Subcutaneous adipose tissue (tissue), 4 donors: ENCODE data around the gene SLC49A4. TPM values are rescaled to one million over a fixed set of nuclear protein-coding genes. Genes with fewer than 3 reads are reported as not detected.

Experiments
- CTCF ChIP-seq: fragments of 450-650 bp; IDR thresholded peaks from one replicate; pipeline ENCODE4 v1.5.1; 2016; ENCODE audit warnings: low read depth, mild to moderate bottlenecking, control low read depth, antibody characterized with exemption, moderate library complexity
- total RNA-seq, 4 donors: library from RNA; depleted of rRNA; stranded (reverse); fragments of >200 nt; gene quantifications; one replicate each; pipeline ENCODE4 v1.1.0, GENCODE V29; 2016

The SLC49A4 gene
- total RNA-seq, 4 donors from 2014 or later, result 21.1 to 27.1 (median 23.2) TPM

- no peak for TF ChIP-seq CTCF
Observed at GRCh38 chr3:122787872-122788271, 7.0 kb upstream of the SLC49A4 start.

- no peak for TF ChIP-seq CTCF
Observed at GRCh38 chr3:122789585-122790273, 5.1 kb upstream of the SLC49A4 start.

GRCh38 chr3:122793568-122794416, 1.1 kb upstream of the SLC49A4 start, which contains the start of gene HSPBAP1:
HSPBAP1 (minus strand) TSS chr3:122793831; CDS start chr3:122793680, 151 bp downstream.
- TF ChIP-seq CTCF, result no peak

- no peak for TF ChIP-seq CTCF
Observed at GRCh38 chr3:122794483-122794778, 438 bp upstream of the SLC49A4 start.

GRCh38 chr3:122795674-122796195, 866 bp downstream of the SLC49A4 start:
- no peak for TF ChIP-seq CTCF

- no peak for TF ChIP-seq CTCF
Observed at GRCh38 chr3:122797291-122797690, 2.4 kb downstream of the SLC49A4 start.

- TF ChIP-seq CTCF, result no peak
Observed at GRCh38 chr3:122799322-122799721, 4.5 kb downstream of the SLC49A4 start.
